UCSD-AML1 (cell line): ENCODE data around the gene ITGB5.
"Not testable (repeated sequence)": the region's sequence is repeated elsewhere in the genome, so short reads cannot be mapped to it uniquely, and the experiment has no call there.

Source experiments
- DNase-seq: peaks from one replicate; lab custom pipeline; 2025; ENCODE audit not compliant: unreplicated experiment; lab: John Stamatoyannopoulos, UW

Gene ITGB5

DNA sequence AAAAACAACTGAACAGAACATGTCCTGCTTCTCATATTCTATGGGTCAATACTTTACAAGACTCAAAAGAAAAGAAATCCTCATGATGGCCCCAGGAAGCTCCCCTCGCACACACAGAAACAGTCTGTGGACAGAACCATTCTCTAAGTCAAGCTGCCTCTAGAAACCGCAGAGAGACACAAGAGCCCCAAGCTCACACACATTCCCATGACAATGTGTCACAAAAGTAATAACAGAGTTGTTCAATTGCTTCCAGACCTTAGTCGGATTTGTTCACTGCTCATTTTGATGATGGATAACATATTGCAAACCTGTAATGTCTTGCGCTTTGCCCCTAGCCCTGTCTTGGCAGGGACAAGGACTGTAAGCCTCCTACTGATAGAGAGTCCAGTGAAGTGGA is 96.0 kb downstream of the ITGB5 start:
- DNase-seq, result no peak

DNA sequence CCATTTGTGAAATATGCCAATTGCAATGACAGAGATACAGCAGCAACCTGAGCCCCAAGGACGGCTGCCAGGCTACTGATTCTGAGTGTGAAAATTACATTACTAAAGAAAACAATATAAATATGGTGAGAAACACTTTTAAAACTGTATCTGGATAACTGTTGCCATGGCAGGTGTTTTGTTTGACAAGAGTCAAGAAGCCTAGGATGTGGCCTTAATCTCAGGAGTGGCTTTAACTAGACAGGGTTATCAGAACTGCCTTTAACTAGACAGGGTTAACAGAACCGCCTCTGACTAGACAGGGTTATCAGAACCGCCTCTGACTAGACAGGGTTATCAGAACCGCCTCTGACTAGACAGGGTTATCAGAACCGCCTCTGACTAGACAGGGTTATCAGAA is 98.1 kb downstream of the ITGB5 start:
- DNase-seq, result not testable (repeated sequence)

DNA sequence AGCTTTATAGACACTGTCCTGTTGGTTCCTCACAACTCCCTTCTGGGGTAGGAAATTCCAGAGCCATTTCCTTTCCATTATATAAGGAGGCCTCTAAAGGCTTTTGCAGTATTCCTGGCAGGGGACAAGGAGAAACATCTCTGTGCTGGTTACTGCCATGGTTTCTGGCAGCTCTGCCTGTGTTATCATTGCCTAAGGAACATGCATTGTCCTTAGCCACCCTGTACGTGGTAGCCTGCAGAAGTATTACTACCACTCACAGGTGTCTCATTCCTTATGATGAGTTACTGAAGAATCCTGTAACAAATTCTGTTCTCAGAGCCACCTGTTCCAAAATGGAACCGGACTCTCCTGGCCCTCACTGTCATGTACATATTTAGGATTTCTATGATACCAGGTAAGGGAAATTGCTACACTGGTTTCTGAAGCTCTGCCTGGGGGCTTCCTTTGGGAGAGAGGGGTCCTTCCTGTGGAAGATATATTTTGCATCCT is 98.9 kb downstream of the ITGB5 start:
- no peak for DNase-seq

DNA sequence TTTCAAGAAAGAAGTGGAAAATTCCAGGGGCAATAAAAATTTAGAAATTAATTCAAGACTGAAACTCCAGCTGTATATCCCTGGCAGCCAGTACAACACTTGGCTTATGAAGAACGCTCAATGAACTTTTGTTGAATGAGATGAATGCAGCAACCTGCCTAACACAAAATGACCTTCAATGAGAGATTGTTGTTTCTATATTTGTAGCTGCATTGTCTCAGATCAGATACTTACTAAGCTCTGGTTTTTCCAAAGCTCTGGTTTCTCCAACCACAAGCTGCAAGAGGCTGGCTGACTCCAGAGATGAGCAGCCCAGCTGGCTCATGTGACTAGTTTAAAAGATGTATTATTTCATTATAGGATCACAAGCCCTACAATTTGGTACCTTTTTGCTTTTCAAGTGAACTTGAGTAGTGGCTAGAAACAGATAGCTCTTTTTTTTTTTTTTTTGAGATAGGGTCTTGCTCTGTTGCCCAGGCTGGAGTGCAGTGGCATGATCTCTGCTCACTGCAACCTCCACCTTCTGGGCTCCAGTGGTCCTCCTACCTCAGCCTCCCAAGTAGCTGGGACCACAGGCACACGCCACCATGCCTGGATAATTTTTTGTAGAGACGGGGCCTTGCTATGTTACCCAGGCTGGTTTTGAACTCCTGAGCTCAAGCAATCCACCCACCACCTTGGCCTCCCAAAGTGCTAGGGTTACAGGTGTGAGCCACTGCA is 99.5 kb downstream of the ITGB5 start:
- no peak for DNase-seq

DNA sequence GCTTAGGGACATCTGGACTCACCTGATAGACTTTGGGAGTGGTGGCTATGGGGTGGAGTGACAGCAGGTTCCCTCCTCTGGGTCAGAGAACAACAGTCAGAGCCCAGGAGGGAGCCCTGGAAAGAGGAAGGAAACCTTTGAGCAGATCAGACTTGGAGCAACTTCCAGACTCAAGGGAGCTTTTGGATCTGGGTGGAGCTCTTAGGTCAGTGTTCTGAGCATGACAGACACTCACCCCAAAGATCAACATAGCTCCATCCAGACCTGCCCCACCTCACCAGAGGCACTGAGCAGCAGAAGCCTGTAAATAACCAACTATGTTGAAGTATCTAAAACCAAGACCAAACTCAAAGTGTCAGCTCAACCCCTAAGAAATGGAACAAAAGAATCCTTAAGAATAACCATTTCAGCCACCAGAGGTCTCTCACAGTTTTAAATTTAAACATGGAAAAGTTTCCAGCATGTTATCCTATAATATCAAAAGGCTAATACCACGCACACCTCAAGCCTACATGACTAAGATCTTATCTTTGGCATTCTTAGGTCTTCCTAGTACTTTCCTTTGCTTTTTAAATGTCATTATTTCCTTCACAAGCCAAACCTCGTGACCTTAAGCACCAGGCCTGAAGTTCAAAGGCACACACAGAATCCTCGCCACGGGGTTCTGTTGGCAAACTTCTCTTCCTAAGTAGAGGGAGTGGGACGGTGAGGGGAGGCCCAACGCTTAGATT is 100.5 kb downstream of the ITGB5 start:
- peak; percentile 38 for DNase-seq

DNA sequence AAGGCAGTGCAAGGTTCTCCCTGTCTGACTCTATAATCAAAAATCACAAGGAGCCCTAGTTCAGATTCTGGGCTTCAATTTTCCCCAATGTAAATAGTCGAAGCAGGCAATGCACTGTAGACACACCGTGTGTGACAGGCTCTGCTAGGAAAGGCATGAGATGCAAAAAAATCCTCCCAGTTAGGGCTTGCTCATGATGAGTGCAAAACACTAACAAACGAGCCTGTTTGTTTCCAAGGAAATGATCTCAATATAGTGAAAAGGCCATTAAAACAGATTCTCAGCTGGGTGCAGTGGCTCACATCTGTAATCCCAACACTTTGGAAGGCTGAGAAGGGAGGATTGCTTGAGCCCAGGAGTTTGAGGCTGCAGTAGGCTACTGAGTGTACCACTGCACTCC is 101.2 kb downstream of the ITGB5 start:
- DNase-seq, result no peak

DNA sequence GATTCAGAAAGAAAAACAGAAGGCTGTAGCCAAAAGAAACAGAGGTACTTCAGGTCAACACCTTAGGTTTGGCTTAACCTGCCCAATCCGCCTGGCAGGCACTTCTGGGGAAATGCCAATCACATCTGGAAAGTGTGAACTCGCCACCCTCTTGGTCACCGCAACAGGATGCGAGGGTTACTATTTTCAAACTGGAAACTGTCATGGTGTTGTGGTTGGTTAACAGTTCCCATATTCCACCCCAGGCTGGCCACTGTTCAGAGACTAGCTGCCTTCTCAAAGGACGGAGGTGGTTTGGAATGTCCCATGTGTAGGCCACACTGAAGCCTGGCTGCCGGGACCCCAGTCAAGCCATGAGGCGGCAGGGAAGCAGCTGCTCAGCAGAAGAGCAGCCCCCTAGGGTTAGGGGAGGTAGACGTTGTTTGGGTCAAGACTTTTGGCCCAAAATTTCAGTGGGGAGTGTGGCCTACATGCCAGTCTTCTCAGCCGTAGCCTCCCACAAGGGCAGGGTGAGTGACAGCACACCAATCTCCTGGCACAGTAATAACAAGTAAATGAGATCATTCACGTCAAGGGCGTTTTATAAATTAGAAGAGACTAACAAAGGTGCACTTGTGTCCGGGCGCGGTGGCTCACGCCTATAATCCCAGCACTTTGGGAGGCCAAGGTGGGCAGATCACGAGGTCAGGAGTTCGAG is 102.3 kb downstream of the ITGB5 start:
- peak; percentile 75 for DNase-seq

DNA sequence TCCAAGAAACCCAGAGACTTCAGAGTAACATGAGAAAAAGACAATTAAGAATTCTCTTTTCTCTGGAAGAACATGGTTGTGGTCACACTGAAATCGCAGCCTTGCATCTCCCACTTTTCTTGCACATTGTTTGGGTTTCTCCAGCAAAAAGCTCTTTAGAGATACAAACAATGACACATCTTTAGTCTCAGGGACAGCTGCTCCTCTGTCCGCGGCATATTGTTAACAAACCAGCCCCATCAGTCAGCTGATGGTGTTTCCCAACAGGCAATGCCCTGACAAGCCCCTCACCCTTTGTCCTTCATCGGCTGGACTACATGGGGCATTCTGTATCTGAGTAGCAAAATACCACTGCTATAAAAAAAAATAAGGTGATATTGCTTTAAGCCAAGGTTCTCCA is 103.5 kb downstream of the ITGB5 start:
- no peak for DNase-seq

DNA sequence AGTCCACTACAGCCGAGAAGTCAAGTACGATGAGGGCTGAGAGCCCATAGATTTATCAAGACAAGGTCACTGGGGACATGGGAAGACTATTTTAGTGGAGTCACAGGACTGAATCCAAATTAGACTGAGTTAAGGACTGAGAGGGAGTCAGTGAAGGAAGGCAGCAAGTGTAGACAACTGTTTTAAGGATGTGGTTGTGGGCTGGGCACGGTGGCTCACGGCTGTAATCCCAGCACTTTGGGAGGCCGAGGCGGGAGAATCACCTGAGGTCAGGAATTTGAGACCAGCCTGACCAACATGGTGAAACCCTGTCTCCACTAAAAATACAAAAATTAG is 104.8 kb downstream of the ITGB5 start:
- not testable (repeated sequence) for DNase-seq

DNA sequence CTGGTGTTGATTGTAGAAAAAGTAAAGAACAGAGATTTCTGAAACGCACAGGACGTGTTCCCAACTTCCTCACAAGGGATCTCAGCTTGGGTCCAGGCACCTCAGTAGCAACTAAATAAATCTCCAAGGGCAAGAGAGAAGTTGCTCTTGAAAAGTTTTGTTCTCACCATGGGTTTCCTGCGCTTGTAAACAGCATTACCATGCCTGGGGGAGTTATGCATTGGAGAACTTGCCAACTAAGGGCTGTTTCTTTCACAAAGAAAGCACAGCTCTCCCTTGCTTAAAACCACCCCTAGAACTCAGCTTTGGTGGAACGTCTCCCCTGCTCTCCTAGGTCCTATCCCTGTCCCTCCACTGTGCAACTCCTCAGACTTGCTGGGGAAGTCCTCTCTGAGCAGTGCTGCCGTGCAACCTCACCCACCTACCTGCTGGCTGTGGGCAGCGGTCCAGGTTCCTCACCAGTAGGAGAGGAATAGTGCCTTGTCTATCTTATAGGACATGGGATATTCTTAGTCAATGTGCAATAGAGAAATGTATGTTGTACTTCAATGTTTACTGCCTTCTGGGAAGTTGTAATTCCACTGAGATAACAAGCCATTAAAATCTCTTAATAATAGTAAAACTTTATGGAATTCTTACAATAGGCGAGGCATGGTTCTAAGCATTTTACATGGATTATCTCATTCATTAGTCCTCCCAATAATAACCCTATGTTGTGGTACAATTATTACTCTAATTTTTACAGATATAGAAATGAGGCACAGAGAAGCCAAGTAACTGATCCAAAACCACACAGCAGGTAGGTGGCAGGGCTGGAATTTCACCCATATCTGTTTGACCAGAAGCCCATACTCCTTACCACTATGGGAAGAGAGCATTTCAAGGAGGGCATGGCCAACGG is 105.4 kb downstream of the ITGB5 start:
- DNase-seq, result no peak

DNA sequence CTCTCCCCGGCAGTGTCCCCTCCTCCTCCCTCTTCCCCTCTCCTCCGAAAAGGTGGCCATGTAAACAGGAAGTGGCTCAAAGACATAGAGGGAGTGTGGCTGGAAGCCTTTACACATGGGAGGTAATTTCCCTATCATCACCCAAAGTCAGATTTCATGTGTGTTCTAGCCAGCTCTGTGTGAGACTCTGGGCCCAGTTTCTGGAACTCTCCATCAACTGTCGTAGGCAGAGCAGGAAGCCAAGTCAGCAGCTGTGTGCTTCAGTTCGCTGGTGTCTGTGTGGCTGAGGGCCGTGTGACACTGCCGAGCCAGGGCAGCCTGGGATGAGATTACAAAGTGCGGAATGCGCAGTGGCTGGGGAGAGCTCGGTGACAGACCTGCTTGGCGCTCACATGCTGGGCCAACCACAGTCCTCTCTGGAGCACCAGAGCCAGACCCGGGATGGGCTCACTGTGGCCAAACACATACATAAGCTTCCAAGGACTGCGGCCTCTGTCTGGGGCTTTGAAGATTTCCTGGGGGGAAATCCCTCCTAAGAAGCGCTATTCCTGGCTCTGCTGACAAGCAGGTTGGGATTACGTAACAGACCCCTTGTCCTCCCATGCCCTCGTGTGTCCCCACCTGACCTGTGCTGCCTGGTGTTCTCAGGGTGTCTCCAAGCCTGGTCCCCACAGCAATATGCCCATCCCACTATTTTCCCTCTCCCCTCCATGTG is 106.2 kb downstream of the ITGB5 start:
- DNase-seq, result peak; percentile 57

DNA sequence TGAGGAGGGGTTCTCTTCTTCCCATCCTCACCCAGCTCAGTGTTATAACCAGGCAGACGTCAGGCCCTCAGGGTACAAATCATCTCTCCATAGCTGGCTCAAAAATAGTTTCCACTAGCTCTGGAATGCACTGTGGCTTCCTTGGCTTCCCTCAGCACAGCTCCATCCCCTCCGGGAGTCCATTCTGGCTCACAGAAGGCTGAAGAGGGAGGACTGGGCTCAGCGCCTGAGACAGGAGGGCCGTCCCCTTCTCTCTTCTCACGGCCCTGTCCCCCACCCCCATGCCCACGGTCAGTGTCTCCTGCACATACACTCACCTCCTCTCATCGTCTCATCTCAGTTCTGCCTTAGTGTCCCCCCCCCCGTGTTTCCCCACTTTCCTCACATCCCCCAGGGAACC is 106.8 kb downstream of the ITGB5 start:
- no peak for DNase-seq

DNA sequence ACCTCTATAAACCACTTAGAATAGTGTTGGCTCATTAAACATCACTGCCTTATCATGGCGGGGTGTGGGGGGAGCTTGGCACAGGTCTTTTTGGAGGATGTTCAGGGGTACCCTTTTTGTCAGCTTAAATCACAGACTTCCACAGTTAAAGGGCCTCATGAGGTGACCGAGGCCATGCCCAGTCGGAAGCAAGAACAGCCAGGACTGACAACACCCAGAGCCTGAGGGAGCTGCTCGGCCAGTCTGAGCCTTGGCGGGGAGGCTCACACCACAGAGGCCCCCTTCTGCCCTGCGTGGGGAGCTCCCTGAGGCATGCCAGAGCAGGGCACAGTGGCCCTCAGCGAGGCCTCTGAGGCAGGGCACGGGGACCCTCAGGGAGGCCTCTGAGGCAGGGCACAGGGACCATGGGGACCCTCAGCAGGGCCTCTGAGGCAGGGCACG is 107.4 kb downstream of the ITGB5 start:
- no peak for DNase-seq

DNA sequence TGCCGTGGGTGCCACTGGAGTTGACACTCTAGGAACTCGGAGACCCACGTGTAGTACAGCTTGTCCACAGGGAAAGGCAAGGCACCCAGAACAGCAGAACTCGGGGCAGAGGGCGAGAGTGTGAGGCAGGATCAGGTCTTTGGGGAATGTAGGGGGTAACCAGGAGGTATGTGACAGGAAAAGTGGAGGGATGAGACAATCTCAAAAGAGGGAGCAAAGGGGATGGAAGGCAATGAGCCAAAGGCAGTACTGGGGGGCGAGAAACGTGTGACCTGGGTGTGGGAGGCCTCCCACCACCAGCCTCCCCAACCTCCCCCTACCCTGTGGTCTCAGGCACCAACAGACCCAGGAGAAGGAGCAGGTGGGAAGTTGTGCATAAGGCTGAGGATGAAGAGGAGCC is 108.0 kb downstream of the ITGB5 start:
- no peak for DNase-seq

DNA sequence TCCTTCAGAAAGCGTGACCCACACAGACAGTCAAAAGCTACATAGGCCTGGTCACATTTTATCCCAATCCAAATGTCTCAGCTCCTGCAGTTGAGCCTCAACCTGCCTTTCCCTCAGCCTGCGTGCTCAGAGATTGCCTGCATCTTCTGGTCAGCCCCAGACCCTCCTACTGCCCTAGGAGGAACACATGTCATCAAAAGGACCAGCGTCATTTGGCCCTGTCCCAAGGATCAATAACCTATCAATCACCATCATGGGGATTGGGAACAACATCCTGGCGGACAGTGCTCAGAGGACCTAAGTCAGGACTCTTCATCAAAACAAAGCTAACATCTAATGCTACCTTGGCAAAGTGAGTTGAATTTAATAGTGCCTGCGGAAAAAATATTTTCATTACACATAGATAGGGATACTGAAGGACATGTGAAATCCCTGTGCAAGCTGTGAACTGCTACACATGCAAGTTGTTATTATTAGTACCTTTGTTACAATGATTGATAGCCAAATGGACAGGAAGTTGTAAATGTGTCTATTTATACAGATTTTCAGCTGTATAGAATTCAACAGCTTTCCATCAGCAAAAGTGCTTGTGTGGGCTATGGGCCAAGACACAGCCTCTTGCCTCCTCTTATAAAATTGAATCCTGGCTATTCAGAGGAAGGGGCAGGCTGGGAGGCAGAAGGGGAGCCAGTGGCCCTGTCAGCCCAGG is 109.2 kb downstream of the ITGB5 start:
- DNase-seq, result no peak

DNA sequence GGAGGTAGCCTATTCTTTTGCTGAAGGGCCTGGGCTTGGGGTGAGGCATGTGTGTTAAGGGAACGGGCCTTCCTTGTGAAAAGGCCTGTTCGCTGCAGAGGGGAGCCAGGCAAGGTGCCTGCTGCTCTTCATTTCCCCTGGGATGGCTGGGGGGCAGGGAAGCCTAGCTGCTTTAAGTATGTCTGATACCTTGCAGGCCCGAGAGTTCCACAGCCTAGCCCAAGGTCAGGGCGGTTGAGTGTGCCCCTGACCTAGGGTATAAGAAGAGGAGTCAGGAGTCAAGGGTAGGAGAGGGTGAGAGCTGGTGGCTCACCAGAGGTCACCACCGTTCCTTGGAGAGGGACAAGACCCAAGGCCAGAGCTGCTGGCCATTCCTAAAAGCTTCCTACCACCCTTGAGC is 110.3 kb downstream of the ITGB5 start:
- DNase-seq, result no peak

DNA sequence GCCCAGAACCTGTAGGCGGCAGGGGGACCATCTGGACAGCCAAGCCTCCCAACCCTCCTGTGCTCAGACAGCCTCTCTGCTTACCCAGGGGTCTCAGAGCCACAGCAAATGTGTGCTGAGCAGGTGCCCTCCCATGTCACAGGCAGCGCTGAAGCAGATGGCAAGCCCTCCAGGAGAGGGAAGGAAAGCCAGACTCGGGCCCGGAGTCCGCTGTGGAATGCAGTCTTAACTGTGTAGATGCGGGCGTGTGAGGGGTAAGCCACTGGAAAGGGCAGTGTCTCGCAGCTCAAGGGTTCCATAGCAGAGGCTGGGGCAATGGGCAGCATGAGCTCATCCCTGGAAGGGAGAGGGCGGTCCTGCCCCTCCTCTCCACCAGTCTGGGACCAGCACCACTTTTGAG is 111.3 kb downstream of the ITGB5 start:
- no peak for DNase-seq

DNA sequence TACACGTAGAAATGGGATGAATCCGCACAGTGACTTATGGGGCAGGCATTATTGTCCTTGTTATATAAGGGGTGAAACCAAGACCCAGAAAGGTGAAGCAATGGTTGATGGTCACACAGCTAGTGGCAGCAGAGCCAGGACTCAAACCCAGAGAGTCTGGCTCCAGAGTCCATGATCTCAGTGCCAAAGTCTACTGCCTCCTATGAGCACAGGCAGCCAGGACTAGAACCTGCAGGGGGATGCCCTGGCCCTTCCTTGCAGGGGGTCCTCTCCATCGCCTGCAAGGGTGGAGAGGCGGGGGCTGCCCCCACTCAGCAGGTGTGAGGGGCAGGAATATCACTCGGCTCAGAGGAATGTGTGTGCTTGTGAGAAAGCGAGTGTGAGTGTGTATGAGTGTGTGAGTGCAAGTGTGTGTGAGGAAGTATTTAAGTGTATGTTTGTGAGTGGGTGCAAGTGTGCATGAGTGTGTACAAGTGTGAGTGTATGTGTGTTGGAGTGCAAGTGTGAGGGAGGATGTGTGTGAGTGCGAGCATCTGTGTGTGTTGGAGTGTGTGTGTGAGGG is 112.2 kb downstream of the ITGB5 start:
- DNase-seq, result no peak

DNA sequence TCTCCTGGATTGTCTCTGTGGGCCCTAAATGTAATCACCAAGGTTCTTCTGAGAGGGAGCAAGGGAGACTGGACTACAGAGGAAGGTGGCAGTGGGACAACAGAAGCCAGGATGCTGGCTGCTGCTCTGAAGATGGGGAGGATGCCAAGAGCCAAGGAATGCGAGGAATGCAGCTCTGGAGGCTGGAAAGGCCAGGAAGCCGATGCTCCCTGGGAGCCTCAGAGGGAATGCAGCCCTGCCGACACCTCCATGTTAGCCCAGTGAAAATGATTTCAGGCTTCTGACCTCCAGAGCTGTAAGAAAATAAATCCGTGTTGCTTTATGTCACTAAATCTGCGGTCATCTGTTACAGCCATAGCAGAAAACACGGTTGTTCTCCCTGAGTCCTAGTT is 112.8 kb downstream of the ITGB5 start:
- DNase-seq, result no peak
